Spleen (tissue), 11 donors: Measurements from ENCODE around the gene BCO1. TPM values are rescaled to one million over a fixed set of nuclear protein-coding genes. Genes with fewer than 3 reads are reported as not detected.

Experiments
- DNase-seq: peaks from one replicate; pipeline ENCODE4 v3.0.0-alpha.2; 2020
- H3K27ac ChIP-seq, 8 donors: fragments of 200-600 bp; sonication (generic) in 7 of 8; 1 replicate in 4 of 8; 2 replicates in 4 of 8; pipeline versions ENCODE4 v1.5.0 to v1.8.0; 2016 to 2021; ENCODE audit warnings: inconsistent platforms in 4 of 8, mild to moderate bottlenecking in 4 of 8, moderate library complexity in 1 of 8
- H3K27me3 ChIP-seq, 7 donors: fragments of 200-600 bp; sonication (generic) in 6 of 7; replicated peaks in 1 of 7; 1 replicate in 4 of 7; 2 replicates in 3 of 7; pipeline versions ENCODE4 v1.5.0 to v1.8.0; 2016 to 2021; ENCODE audit warnings: inconsistent platforms in 3 of 7, mild to moderate bottlenecking in 1 of 7
- H3K36me3 ChIP-seq, 6 donors: fragments of 200-600 bp; sonication (generic) in 5 of 6; 1 replicate in 4 of 6; 2 replicates in 2 of 6; pipeline versions ENCODE4 v1.5.0 to v1.8.0; 2016 to 2021; ENCODE audit warnings: inconsistent platforms in 2 of 6
- H3K4me1 ChIP-seq, 6 donors: fragments of 200-600 bp; sonication (generic) in 5 of 6; 1 replicate in 3 of 6; 2 replicates in 3 of 6; pipeline versions ENCODE4 v1.5.0 to v1.8.0; 2016 to 2021; ENCODE audit warnings: inconsistent platforms in 3 of 6
- H3K4me3 ChIP-seq, 8 donors: fragments of 200-600 bp; sonication (generic) in 7 of 8; 1 replicate in 4 of 8; 2 replicates in 4 of 8; pipeline versions ENCODE4 v1.5.0 to v1.8.0; 2016 to 2021; ENCODE audit warnings: inconsistent platforms in 4 of 8, mild to moderate bottlenecking in 4 of 8, moderate library complexity in 2 of 8
- H3K9me3 ChIP-seq, 8 donors: fragments of 200-600 bp; sonication (generic) in 7 of 8; 1 replicate in 4 of 8; 2 replicates in 4 of 8; pipeline versions ENCODE4 v1.5.0 to v1.8.0; 2016 to 2021; ENCODE audit warnings: inconsistent platforms in 4 of 8
- POLR2A ChIP-seq, 3 donors: fragments of 450-650 bp; IDR thresholded peaks; one replicate each; pipeline ENCODE4 v1.5.1; 2017; ENCODE audit warnings: antibody characterized with exemption in 3 of 3, mild to moderate bottlenecking in 1 of 3
- POLR2AphosphoS5 ChIP-seq, 3 donors: sonication (generic); formaldehyde crosslinking; IDR thresholded peaks; one replicate each; pipeline ENCODE4 v1.5.1; 2017; ENCODE audit warnings: antibody characterized with exemption in 3 of 3
- WGBS, 5 donors: extraction: QIAGEN DNeasy Blood & Tissue Kit in 3 of 5; methylation state at CpG; one replicate each; pipeline versions ENCODE4 v1.1.5 to v1.1.7; 2013 to 2018; 5-methylcytosine and 5-hydroxymethylcytosine counted together
- intact Hi-C: fragments of 100-400 bp; cut with DNase I; formaldehyde crosslinking; loops from one replicate; pipeline ENCODE4 v1.15.0; 2023; ENCODE audit warnings: low total_unique reads
- polyA plus RNA-seq, 3 donors: library from polyadenylated mRNA; stranded (reverse); fragments of 200-250 nt; gene quantifications; one replicate each; pipeline ENCODE4 v1.2.1, GENCODE V29; 2013
- total RNA-seq, 7 donors: library from RNA; depleted of rRNA in 3 of 7; stranded (reverse); fragments of >200 nt in 3 of 7; fragmentation: NEBNext Ultra II Directional in 4 of 7; extraction: Animal tissue kit (Norgen Biotek cat#: 25700) in 4 of 7; gene quantifications; one replicate each; pipeline versions ENCODE4 v1.1.0 to v1.2.1, GENCODE V29; 2016 to 2021
- TF ChIP-seq, protein P1 (sequence below), 11 experiments: fragments of 200-600 bp in 7 of 11; fragments of 450-650 bp in 4 of 11; sonication (generic) in 4 of 11; IDR thresholded peaks in 8 of 11; conservative IDR thresholded peaks in 3 of 11; 1 replicate in 7 of 11; 2 replicates in 4 of 11; pipeline versions ENCODE4 v1.4.0 to v1.8.0; 2016 to 2021; ENCODE audit warnings: antibody characterized with exemption in 11 of 11, inconsistent platforms in 4 of 11, mild to moderate bottlenecking in 1 of 11
- donor health status: healthy with polysubstance abuse.
- donor health status: DM: no; HTN: no; CAD: no; lungs with moderate emphysema.
- donor health status: DM: no; HTN: no; CAD: no.
- donor health status: Bipolar disorder and iron deficiency.
- donor health status: healthy.
- donor health status: DM: no; HTN: no; CAD: no.
- donor health status: DM: yes; HTN: yes; CAD: no.

Gene BCO1
- total and polyA plus RNA-seq, 10 donors, result not detected

DNA sequence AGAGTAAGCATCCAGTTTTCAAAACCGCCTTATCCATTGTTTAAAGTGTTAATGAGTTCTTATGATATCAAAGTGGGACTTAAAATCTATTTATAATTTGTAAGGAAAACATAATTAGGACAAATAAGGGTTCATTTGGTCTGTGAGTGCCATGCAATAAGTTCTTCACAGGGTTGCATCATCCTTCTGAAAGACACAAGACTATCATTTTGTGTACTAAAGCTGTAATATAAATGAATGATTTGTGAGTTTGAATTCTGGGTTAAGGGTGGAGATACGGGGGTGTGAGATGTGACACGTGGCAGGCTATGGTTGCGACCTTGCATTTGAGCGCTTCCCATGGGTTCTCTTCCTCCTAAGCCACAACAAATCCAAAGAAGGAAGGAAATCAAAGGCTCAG is 83.0 kb downstream of the BCO1 start:
- 82 to 92% (median 84%) methylated on average over 5 of the region's 5 CpGs for WGBS, 5 donors
- intact Hi-C loops, result no loop called here

GRCh38 chr16:81324808-81325207 is 86.3 kb downstream of the BCO1 start:
- no peak overlapping the region for H3K4me3 ChIP-seq
- intact Hi-C loops, result no loop called here
- no peaks in the 10 kb centered on the region for H3K27me3 ChIP-seq
- DNase-seq, result no peak
- H3K4me1 ChIP-seq, result peaks cover 0 to 4% (median 0%) of the 10 kb centered on the region in 6 donors
- H3K27ac ChIP-seq, result no peak overlapping the region
- WGBS, 5 donors, result 88 to 97% (median 96%) methylated on average over 6 of the region's 6 CpGs
- TF ChIP-seq POLR2A (IDR thresholded peaks at IDR 0.05) (no peak), POLR2AphosphoS5 (IDR thresholded peaks at IDR 0.05) (no peak)
- TF ChIP-seq, protein P1, sequence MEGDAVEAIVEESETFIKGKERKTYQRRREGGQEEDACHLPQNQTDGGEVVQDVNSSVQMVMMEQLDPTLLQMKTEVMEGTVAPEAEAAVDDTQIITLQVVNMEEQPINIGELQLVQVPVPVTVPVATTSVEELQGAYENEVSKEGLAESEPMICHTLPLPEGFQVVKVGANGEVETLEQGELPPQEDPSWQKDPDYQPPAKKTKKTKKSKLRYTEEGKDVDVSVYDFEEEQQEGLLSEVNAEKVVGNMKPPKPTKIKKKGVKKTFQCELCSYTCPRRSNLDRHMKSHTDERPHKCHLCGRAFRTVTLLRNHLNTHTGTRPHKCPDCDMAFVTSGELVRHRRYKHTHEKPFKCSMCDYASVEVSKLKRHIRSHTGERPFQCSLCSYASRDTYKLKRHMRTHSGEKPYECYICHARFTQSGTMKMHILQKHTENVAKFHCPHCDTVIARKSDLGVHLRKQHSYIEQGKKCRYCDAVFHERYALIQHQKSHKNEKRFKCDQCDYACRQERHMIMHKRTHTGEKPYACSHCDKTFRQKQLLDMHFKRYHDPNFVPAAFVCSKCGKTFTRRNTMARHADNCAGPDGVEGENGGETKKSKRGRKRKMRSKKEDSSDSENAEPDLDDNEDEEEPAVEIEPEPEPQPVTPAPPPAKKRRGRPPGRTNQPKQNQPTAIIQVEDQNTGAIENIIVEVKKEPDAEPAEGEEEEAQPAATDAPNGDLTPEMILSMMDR (IDR thresholded peaks at IDR 0.05 in 8 of 11, conservative IDR thresholded peaks at IDR 0.05 in 3 of 11), result no peak
- no peaks in the 10 kb centered on the region for H3K36me3 ChIP-seq
- H3K9me3 ChIP-seq, result no peaks in the 10 kb centered on the region

More for the DNA sequence above, 83.0 kb downstream of the BCO1 start:
- Histone ChIP-seq H3K36me3 (no peaks in the 10 kb centered on the region), H3K4me1 (peaks cover 0 to 30% (median 12%) of the 10 kb centered on the region in 6 donors), H3K27me3 (no peaks in the 10 kb centered on the region), H3K4me3 (no peak overlapping the region), H3K27ac (no peak overlapping the region), H3K9me3 (no peaks in the 10 kb centered on the region)
- no peak for DNase-seq
- TF ChIP-seq POLR2A (IDR thresholded peaks at IDR 0.05), result no peak

DNA sequence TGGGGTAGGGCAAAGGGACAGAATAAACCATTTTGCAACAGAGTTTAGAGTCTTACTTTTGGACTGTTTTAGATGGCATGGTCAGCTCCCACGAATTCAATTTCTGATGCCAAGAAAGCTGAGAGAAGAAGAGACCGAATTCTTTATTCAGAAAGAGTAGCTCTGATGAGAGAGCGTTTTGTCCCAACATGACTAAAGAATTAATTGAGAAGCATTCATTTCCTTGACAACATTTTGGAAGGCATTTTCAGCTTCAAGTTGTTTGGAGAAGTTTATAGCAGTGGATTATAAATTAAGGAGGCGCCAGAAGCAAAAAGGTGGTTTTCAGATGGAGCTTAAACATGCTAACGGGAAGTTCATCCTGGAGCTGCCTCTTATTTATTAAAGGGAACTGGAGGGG is 88.5 kb downstream of the BCO1 start:
- H3K9me3 ChIP-seq, result no peaks in the 10 kb centered on the region
- H3K36me3 ChIP-seq, result no peaks in the 10 kb centered on the region
- TF ChIP-seq, protein P1 (IDR thresholded peaks at IDR 0.05 in 8 of 11, conservative IDR thresholded peaks at IDR 0.05 in 3 of 11), result no peak
- TF ChIP-seq POLR2AphosphoS5 (IDR thresholded peaks at IDR 0.05) (no peak), POLR2A (IDR thresholded peaks at IDR 0.05) (no peak)
- H3K27ac ChIP-seq, result no peak overlapping the region
- DNase-seq, result no peak
- no peaks in the 10 kb centered on the region for H3K27me3 ChIP-seq
- intact Hi-C loops, result no loop called here
- 80 to 94% (median 89%) methylated on average over 5 of the region's 5 CpGs for WGBS, 5 donors
- peaks cover 0 to 4% (median 0%) of the 10 kb centered on the region in 6 donors for H3K4me1 ChIP-seq
- no peak overlapping the region for H3K4me3 ChIP-seq

DNA sequence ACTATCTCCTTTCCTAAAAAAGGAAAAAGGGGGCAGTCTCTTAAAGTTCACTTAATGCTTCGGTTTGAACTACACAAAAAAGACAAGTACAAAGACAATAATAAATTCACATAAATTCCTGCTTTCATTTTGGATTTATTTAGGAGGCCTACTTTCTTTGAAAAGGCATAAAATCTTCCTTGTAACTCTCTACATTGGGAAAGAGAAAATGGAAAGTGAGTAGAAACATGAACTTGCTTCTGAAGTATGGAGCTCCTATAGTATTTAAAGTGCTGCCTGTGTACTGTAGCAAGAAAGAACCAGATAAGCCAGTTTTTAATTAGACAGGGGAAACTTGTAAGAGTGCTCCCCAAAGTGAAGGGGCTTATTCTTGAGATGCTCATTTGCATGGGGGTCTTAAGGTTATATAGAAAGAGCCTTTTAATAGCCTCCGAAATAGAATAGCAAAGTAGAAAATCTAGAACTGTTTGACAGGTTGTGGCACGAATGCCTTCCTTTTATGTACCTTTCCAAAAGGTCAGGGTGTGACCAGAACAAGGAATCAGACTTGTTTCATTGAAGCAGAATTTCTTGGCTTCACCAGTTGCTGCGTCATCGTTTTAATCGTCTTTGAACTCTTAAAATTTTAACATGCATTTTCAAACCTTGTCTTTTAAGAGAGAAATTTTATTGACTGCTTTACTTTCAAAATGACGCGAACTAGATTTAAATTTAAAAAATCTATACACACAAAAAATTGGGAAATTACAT is 89.1 kb downstream of the BCO1 start:
- H3K4me1 ChIP-seq, result peaks cover 0 to 4% (median 0%) of the 10 kb centered on the region in 6 donors
- TF ChIP-seq, protein P1 (IDR thresholded peaks at IDR 0.05 in 8 of 11, conservative IDR thresholded peaks at IDR 0.05 in 3 of 11), result no peak
- TF ChIP-seq POLR2AphosphoS5 (IDR thresholded peaks at IDR 0.05) (no peak), POLR2A (IDR thresholded peaks at IDR 0.05) (no peak)
- DNase-seq, result no peak
- no peaks in the 10 kb centered on the region for H3K27me3 ChIP-seq
- no peaks in the 10 kb centered on the region for H3K36me3 ChIP-seq
- no peak overlapping the region for H3K27ac ChIP-seq
- WGBS, 5 donors, result 81 to 91% (median 84%) methylated on average over 8 of the region's 8 CpGs
- no peak overlapping the region for H3K4me3 ChIP-seq
- intact Hi-C loops, result no loop called here
- no peaks in the 10 kb centered on the region for H3K9me3 ChIP-seq
